ENCODE data around the gene ZDHHC17. TPM values are rescaled to one million over a fixed set of nuclear protein-coding genes. Genes with fewer than 3 reads are reported as not detected.

ZDHHC17 gene
- total and polyA plus RNA-seq, 2 experiments from 2014 or later = 11.7 to 39.8 TPM

GRCh38 chr12:76836633-76837032, 72.7 kb downstream of the ZDHHC17 start:
- DNase-seq (ENCODE audit: low spot score) = no peak

GRCh38 chr12:76847260-76847659, 83.3 kb downstream of the ZDHHC17 start:
- H2AFZ ChIP-seq = no peak overlapping the region
- 57% methylated on average over 2 of the region's 2 CpGs for WGBS (ENCODE audit: low lambda C conversion rate, missing lambda C conversion rate)
- TF ChIP-seq EZH2 (IDR thresholded peaks at IDR 0.05; ENCODE audit: borderline replicate concordance) (no peak), EZH2phosphoT487 (IDR thresholded peaks at IDR 0.05; ENCODE audit: low read depth, severe bottlenecking, unreplicated experiment) (no peak), CTCF (IDR thresholded peaks at IDR 0.05; ENCODE audit: poor library complexity) (no peak)
- peaks cover 5% of the 10 kb centered on the region for H3K4me1 ChIP-seq (ENCODE audit: insufficient read depth)
- no peaks in the 10 kb centered on the region for H3K36me3 ChIP-seq (replicated peaks; ENCODE audit: insufficient read depth, low read depth)
- H3K27me3 ChIP-seq = no peaks in the 10 kb centered on the region
- no peak for DNase-seq (ENCODE audit: low spot score)
- peak overlapping the region; percentile 0 for H3K4me2 ChIP-seq
- no peaks in the 10 kb centered on the region for H3K9me2 ChIP-seq (replicated peaks; ENCODE audit: insufficient read depth)
- no peak overlapping the region for H3K27ac ChIP-seq
- H3K79me2 ChIP-seq = peaks cover 3% of the 10 kb centered on the region
- H4K20me1 ChIP-seq (ENCODE audit: insufficient read depth, poor library complexity, severe bottlenecking) = no peaks in the 10 kb centered on the region
- no peak overlapping the region for H3K4me3 ChIP-seq
- H3K9me3 ChIP-seq (ENCODE audit: low read depth) = no peaks in the 10 kb centered on the region

More at GRCh38 chr12:76836633-76837032, 72.7 kb downstream of the ZDHHC17 start:
- WGBS (ENCODE audit: low lambda C conversion rate, missing lambda C conversion rate) = 56% methylated on average over 3 of the region's 3 CpGs
- no peak overlapping the region for H3K4me3 ChIP-seq
- peaks cover 4% of the 10 kb centered on the region for H3K36me3 ChIP-seq (replicated peaks; ENCODE audit: insufficient read depth, low read depth)
- H3K79me2 ChIP-seq = no peaks in the 10 kb centered on the region
- H3K27me3 ChIP-seq = no peaks in the 10 kb centered on the region
- no peaks in the 10 kb centered on the region for H3K9me3 ChIP-seq (ENCODE audit: low read depth)
- H2AFZ ChIP-seq = no peak overlapping the region
- no peak for TF ChIP-seq EZH2 (IDR thresholded peaks at IDR 0.05; ENCODE audit: borderline replicate concordance)
- TF ChIP-seq CTCF (IDR thresholded peaks at IDR 0.05; ENCODE audit: poor library complexity) = no peak
- no peak for TF ChIP-seq EZH2phosphoT487 (IDR thresholded peaks at IDR 0.05; ENCODE audit: low read depth, severe bottlenecking, unreplicated experiment)
- no peak overlapping the region for H3K4me2 ChIP-seq
- no peaks in the 10 kb centered on the region for H3K9me2 ChIP-seq (replicated peaks; ENCODE audit: insufficient read depth)
- H4K20me1 ChIP-seq (ENCODE audit: insufficient read depth, poor library complexity, severe bottlenecking) = no peaks in the 10 kb centered on the region
- H3K27ac ChIP-seq = no peak overlapping the region
- H3K4me1 ChIP-seq (ENCODE audit: insufficient read depth) = no peaks in the 10 kb centered on the region

DNA sequence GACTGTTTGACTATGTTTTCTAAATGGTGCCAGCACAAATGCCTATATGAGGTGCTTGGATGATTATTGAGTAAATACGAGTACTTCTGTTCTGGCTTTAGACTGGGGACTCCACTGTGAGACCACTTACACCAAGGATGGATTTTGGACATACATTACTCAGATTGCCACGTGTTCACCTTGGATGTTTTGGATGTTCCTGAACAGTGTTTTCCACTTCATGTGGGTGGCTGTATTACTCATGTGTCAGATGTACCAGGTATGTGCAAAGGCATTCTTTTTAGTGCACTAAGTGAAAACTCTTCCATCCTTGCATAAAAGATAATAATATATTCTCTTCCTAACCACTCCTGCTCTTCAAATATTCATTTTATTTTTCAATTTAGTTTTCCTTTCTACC, 84.2 kb downstream of the ZDHHC17 start:
- Histone ChIP-seq H4K20me1 (ENCODE audit: insufficient read depth, poor library complexity, severe bottlenecking) (no peaks in the 10 kb centered on the region), H3K9me2 (replicated peaks; ENCODE audit: insufficient read depth) (no peaks in the 10 kb centered on the region), H3K4me1 (ENCODE audit: insufficient read depth) (peaks cover 5% of the 10 kb centered on the region), H3K4me3 (no peak overlapping the region), H3K79me2 (peaks cover 3% of the 10 kb centered on the region), H2AFZ (no peak overlapping the region), H3K36me3 (replicated peaks; ENCODE audit: insufficient read depth, low read depth) (no peaks in the 10 kb centered on the region), H3K27ac (no peak overlapping the region), H3K9me3 (ENCODE audit: low read depth) (no peaks in the 10 kb centered on the region), H3K4me2 (no peak overlapping the region), H3K27me3 (no peaks in the 10 kb centered on the region)
- DNase-seq (ENCODE audit: low spot score) = no peak
- 92% methylated on average over 2 of the region's 2 CpGs for WGBS (ENCODE audit: low lambda C conversion rate, missing lambda C conversion rate)
- TF ChIP-seq CTCF (IDR thresholded peaks at IDR 0.05; ENCODE audit: poor library complexity) (no peak), EZH2phosphoT487 (IDR thresholded peaks at IDR 0.05; ENCODE audit: low read depth, severe bottlenecking, unreplicated experiment) (no peak), EZH2 (IDR thresholded peaks at IDR 0.05; ENCODE audit: borderline replicate concordance) (no peak)

- H4K20me1 ChIP-seq (ENCODE audit: insufficient read depth, poor library complexity, severe bottlenecking) = no peaks in the 10 kb centered on the region
- no peak overlapping the region for H3K4me3 ChIP-seq
- DNase-seq (ENCODE audit: low spot score) = no peak
- peaks cover 3% of the 10 kb centered on the region for H3K79me2 ChIP-seq
- H3K9me2 ChIP-seq (replicated peaks; ENCODE audit: insufficient read depth) = no peaks in the 10 kb centered on the region
- TF ChIP-seq EZH2phosphoT487 (IDR thresholded peaks at IDR 0.05; ENCODE audit: low read depth, severe bottlenecking, unreplicated experiment) = no peak
- TF ChIP-seq EZH2 (IDR thresholded peaks at IDR 0.05; ENCODE audit: borderline replicate concordance) = no peak
- 97% methylated on average over 1 of the region's 1 CpG for WGBS (ENCODE audit: low lambda C conversion rate, missing lambda C conversion rate)
- H2AFZ ChIP-seq = no peak overlapping the region
- H3K4me2 ChIP-seq = no peak overlapping the region
- no peaks in the 10 kb centered on the region for H3K27me3 ChIP-seq
- no peaks in the 10 kb centered on the region for H3K36me3 ChIP-seq (replicated peaks; ENCODE audit: insufficient read depth, low read depth)
- H3K4me1 ChIP-seq (ENCODE audit: insufficient read depth) = peaks cover 4% of the 10 kb centered on the region
- no peaks in the 10 kb centered on the region for H3K9me3 ChIP-seq (ENCODE audit: low read depth)
- no peak overlapping the region for H3K27ac ChIP-seq
These were observed 88.2 kb downstream of the ZDHHC17 start for GRCh38 chr12:76852106-76852505.

Measured in hepatocyte (in vitro differentiated cells).